ENCODE measurements around the gene ODF4.

GRCh38 chr17:8380049-8380448 is 40.4 kb downstream of the ODF4 start:
- TF ChIP-seq POLR2A (IDR thresholded peaks at IDR 0.05) (no peak), CTCF (IDR thresholded peaks at IDR 0.05) (no peak)
